ENCODE results near the gene ALDH1A1. TPM values are rescaled to one million over a fixed set of nuclear protein-coding genes. Genes with fewer than 3 reads are reported as not detected.

ALDH1A1 gene
- total and polyA plus RNA-seq, 3 donors from 2014 or later = 307 to 474 (median 337) TPM

DNA sequence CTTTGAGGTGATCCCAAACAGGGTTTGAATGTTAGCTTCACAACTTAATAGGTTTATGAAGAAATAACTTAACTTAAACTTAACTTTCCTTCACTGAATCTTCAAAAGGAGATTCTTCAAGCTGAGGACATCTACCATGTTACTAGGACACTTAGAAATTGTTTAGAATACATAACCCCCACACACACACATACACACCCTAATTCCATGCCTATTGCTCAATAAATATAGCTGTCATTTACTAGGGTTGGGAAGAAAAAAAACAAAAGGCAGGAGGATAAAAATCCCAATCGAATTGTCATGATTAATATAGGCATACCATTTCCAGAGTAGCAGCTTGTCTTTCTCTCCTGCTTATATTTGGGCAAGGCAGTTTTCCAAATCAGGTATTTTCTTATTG is 68.3 kb downstream of the ALDH1A1 start:
- Histone ChIP-seq H3K9me3 (no peaks in the 10 kb centered on the region), H3K4me3 (no peak overlapping the region), H3K27ac (no peak overlapping the region), H3K36me3 (ENCODE audit: low read depth, missing control alignments) (no peaks in the 10 kb centered on the region), H3K4me1 (peaks cover 8% of the 10 kb centered on the region), H3K27me3 (no peaks in the 10 kb centered on the region)
- no peak for DNase-seq
- 75 to 91% methylated on average over 1 of the region's 1 CpG for WGBS, 2 donors
- TF ChIP-seq, protein P1, sequence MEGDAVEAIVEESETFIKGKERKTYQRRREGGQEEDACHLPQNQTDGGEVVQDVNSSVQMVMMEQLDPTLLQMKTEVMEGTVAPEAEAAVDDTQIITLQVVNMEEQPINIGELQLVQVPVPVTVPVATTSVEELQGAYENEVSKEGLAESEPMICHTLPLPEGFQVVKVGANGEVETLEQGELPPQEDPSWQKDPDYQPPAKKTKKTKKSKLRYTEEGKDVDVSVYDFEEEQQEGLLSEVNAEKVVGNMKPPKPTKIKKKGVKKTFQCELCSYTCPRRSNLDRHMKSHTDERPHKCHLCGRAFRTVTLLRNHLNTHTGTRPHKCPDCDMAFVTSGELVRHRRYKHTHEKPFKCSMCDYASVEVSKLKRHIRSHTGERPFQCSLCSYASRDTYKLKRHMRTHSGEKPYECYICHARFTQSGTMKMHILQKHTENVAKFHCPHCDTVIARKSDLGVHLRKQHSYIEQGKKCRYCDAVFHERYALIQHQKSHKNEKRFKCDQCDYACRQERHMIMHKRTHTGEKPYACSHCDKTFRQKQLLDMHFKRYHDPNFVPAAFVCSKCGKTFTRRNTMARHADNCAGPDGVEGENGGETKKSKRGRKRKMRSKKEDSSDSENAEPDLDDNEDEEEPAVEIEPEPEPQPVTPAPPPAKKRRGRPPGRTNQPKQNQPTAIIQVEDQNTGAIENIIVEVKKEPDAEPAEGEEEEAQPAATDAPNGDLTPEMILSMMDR (IDR thresholded peaks at IDR 0.05) = no peak
- TF ChIP-seq POLR2A (IDR thresholded peaks at IDR 0.05) = no peak
- intact Hi-C loops (cut with DNase I; ENCODE audit: low total_unique reads) = no loop called here

DNA sequence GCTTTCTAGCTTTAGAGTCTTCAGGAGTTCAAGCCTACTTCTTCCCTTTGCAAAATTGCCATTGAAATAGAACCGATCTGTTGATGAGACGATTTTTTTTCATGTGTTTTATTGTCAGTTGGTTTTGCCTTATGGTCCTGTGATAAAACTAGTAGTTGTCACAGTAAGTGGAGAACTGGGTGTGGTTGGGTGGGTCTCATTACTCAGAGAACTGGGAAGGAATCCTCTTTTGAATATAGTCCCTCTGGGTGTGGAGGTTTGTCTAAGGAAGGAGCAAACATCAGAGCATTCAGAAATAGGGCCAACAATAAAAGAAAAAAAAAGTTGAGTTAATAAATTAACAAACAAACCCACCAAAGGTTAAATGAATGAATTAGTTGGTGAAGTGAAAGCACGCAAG is 69.0 kb downstream of the ALDH1A1 start:
- intact Hi-C loops (cut with DNase I; ENCODE audit: low total_unique reads) = no loop called here
- Histone ChIP-seq H3K36me3 (ENCODE audit: low read depth, missing control alignments) (no peaks in the 10 kb centered on the region), H3K4me1 (peaks cover 8% of the 10 kb centered on the region), H3K4me3 (no peak overlapping the region), H3K27ac (no peak overlapping the region), H3K27me3 (no peaks in the 10 kb centered on the region), H3K9me3 (no peaks in the 10 kb centered on the region)
- TF ChIP-seq, protein P1 (IDR thresholded peaks at IDR 0.05) = no peak
- TF ChIP-seq POLR2A (IDR thresholded peaks at IDR 0.05) = no peak
- no peak for DNase-seq
- WGBS, 2 donors = 72 to 79% methylated on average over 3 of the region's 3 CpGs

DNA sequence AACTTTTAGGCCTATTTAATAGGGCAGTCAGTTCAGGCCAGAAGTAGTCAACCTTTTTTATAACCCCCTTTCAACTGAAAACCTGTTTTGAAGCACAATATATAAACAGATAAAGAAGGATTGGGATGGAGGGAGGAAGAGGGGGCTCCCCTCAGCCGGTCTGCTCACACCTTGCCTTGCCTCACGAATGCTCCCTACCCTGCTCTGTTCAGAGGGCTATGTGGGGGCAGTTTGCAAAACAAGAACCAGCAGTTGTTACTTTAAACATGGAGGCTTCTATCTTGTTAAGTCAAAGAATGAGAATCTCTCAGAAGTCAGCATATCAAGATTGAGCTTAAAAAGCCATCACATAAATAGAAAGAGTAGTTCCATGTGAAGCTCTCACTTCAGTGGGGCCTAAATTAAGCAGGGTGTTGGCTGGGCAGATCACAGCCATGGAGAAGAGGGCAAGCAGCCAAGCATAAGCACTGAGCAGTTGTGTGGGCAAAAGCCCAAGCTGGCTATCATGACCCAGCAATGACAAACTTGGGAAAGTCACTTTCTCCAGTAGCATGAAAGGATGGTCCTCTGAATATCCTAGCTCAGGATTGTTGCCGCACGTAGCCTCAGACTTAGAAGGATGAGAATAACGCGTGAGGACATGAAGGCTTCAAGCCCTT is 70.6 kb downstream of the ALDH1A1 start:
- Histone ChIP-seq H3K36me3 (ENCODE audit: low read depth, missing control alignments) (no peaks in the 10 kb centered on the region), H3K27ac (peak overlapping the region in 1 of 2 donors; percentile 43), H3K27me3 (no peaks in the 10 kb centered on the region), H3K9me3 (no peaks in the 10 kb centered on the region), H3K4me3 (no peak overlapping the region), H3K4me1 (peaks cover 8% of the 10 kb centered on the region)
- intact Hi-C loops (cut with DNase I; ENCODE audit: low total_unique reads) = no loop called here
- TF ChIP-seq POLR2A (IDR thresholded peaks at IDR 0.05) = no peak
- TF ChIP-seq, protein P1 (IDR thresholded peaks at IDR 0.05) = no peak
- WGBS, 2 donors = 89 to 92% methylated on average over 6 of the region's 6 CpGs
- DNase-seq = peak; percentile 55

DNA sequence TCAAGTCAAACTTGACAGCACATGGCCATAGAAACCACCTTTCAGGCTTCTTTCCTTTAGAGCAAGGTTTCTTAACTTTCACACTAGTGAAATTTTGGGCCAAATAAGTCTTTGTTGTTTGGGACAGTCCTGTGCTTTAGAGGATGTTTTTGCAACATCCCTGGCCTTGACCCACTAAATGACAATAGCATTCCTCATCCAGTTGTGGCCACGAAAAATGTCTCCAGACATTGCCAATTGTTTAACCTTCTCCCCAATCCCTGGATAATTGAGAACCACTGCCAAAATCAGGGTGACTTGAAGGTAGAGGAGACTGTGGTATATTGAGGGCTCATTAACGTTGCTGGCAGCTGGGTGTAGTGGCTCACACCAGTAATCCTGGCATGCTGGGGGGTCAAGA is 72.0 kb downstream of the ALDH1A1 start:
- Histone ChIP-seq H3K4me3 (no peak overlapping the region), H3K27ac (no peak overlapping the region), H3K4me1 (peaks cover 8% of the 10 kb centered on the region), H3K36me3 (ENCODE audit: low read depth, missing control alignments) (no peaks in the 10 kb centered on the region), H3K9me3 (no peaks in the 10 kb centered on the region), H3K27me3 (no peaks in the 10 kb centered on the region)
- no peak for DNase-seq
- intact Hi-C loops (cut with DNase I; ENCODE audit: low total_unique reads) = no loop called here
- no peak for TF ChIP-seq POLR2A (IDR thresholded peaks at IDR 0.05)
- 30 to 64% methylated on average over 2 of the region's 2 CpGs for WGBS, 2 donors

DNA sequence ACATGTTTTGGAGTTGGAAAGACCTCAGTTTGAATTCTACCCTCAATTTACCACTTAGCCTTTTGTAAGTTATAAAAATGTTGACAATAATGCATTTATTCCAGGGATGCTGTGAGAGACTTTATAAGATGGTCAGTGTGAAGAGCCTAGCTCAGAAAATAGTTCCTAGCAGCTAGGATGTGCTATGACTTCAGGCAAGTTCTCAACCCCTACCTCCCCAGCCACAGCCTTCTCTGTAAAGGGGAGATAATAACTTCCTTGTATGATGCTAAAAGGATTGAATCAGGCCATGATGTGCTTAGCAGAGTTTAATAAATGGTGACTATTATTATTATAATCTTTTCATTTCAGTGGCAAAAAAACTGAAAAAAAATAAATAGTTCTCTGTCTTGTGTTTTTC is 77.6 kb downstream of the ALDH1A1 start:
- peaks cover 23% of the 10 kb centered on the region for H3K4me1 ChIP-seq
- H3K36me3 ChIP-seq (ENCODE audit: low read depth, missing control alignments) = no peaks in the 10 kb centered on the region
- H3K9me3 ChIP-seq = no peaks in the 10 kb centered on the region
- H3K4me3 ChIP-seq = no peak overlapping the region
- TF ChIP-seq, protein P1 (IDR thresholded peaks at IDR 0.05) = no peak
- no peak for TF ChIP-seq POLR2A (IDR thresholded peaks at IDR 0.05)
- no peak for DNase-seq
- H3K27ac ChIP-seq = no peak overlapping the region
- intact Hi-C loops (cut with DNase I; ENCODE audit: low total_unique reads) = loop anchor here (10.0 kb wide), 1 partner anchor 150 kb away; no protein-coding TSS in a partner anchor
- H3K27me3 ChIP-seq = no peaks in the 10 kb centered on the region
